Stimulated activated CD4-positive, alpha-beta T cell treated with anti-CD3 and anti-CD28 coated beads, Interleukin-1b, Interleukin-23, amount 100 ng/mL, for 1 hour (primary cell): ENCODE measurements around the gene TSC22D2.
A peak's percentile ranks its signal among the peaks of the same experiment; 100 is the strongest.

Experiments used
- DNase-seq, 2 donors: peaks; one replicate each; pipeline ENCODE4 v3.0.0-alpha.2; 2020; ENCODE audit warnings: low read depth in 2 of 2

Gene TSC22D2

DNA sequence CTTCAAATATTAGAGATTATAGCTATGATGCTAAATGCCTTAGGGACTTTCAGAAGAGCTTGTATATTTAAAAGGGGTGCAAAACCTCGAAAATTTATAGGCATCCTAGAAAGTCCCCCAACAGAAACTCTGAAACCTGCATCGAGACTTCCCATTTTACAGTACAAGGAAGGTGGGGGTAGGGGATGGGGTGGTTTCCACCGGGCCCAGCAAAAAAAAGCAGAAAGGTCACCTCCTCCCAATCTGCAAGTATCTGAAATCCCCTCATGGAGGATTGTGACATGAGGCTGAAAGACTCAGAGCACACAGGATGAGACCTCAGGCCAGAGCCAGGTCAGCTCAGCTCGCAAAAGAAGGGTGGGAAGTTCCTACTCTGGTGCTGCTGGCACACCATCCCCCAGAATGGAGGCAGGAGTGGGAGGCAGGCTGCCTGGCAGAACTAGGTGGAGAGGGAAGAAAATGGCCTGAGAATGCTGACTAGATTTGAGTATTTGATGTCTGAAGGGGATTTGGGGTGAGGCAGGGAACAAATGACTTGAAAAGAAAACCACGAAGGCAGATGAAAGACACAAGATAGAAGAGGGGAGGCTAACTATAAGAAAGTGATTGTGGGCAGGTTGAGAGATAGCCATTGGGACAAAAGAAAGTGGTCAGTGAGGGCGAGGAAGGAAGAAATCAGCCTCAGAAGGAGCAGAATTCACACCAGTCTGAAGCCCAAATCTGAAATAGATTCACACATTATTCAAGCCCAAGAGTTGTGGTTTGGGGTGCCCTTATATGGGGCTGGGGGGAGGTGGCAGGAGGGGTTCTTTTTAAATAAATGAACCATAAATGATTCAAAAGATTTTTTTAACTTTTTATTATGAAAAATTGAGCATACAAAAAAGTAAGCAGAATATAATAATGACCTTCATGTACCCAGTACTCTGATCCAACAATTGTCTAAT, 22.5 kb upstream of the TSC22D2 start:
- no peak for DNase-seq

DNA sequence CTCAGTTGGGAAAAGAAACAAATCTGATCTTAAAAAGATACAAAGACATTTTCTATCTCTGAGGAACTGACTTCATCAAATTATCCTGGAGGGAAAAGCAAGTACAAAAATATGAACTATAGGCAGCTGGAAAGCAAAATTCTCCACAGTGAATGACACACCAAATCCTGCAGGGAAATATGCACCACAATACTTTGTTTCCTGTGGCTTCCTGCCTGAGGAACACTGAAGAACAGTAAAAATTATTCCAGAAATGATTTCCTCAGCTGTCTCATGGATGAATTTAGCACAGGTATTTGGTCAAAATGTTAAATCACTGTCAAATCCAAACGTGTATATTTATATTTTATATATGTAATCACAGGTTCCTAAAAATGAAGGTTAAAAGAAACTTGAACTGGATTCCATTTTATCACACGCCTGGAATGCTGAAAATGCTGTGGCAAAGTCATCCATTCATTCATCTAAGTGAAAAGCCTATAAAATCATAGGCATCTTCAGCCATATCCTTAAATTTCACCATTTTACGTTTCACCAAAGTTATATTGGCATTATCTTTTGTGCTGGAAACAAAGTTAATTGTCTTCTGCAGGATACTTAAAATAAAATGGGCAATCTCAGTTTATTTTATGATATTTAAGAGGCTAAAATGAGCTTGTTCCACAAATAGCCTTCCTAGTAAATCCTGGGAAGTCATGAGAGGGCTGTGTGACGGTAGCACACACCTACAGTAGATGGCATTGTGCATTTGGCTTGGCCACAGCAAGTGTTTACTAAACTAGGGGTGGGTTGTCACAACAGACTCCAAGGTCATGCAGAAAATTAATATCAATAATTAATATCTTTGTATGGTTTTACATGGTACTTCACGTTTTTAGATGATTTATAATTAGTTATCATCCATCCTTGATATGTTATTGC, 19.3 kb upstream of the TSC22D2 start:
- no peak for DNase-seq

DNA sequence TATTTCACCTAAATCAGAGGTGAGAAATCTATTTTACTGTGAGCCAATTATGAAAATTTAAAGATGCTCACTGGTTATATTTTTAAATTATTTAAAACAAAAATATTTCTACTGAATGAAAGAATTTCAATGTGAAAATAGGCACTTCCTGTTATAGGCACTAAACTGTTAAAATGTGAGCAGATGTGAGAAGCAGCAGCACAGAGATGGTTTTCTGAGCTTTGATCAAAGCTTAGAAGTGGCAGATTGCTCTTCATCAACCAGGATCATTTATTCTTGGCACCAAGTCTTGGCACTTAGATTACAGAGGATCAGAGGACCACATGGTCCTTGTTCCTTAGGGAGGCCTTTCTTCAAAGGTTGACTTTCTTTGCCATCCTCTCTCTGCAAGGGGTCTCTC, 18.0 kb upstream of the TSC22D2 start:
- DNase-seq: no peak

GRCh38 chr3:150391161-150391560, 16.9 kb upstream of the TSC22D2 start:
- DNase-seq: no peak

DNA sequence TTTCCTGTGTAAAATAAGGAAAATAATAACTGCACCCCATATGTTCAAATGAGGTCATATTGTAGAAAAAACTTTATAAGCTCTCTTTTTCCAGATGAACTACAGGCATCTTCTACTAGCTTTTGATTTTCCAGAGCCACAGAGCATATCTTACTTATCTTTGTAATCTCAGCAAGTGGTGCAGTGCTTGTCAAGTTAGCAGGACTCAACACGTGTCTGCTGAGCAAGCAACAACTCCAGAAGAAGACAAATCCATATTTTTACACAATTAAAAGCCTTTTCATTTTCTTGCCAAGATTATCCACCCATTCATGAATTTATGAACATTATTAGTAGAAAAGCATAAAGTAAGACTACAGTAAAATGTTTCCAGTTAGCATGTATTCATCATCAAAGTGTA, 14.4 kb upstream of the TSC22D2 start:
- DNase-seq: no peak

- DNase-seq: no peak
Measured at GRCh38 chr3:150394606-150395005, 13.5 kb upstream of the TSC22D2 start.

GRCh38 chr3:150396491-150396890, 11.6 kb upstream of the TSC22D2 start:
- DNase-seq: no peak

DNA sequence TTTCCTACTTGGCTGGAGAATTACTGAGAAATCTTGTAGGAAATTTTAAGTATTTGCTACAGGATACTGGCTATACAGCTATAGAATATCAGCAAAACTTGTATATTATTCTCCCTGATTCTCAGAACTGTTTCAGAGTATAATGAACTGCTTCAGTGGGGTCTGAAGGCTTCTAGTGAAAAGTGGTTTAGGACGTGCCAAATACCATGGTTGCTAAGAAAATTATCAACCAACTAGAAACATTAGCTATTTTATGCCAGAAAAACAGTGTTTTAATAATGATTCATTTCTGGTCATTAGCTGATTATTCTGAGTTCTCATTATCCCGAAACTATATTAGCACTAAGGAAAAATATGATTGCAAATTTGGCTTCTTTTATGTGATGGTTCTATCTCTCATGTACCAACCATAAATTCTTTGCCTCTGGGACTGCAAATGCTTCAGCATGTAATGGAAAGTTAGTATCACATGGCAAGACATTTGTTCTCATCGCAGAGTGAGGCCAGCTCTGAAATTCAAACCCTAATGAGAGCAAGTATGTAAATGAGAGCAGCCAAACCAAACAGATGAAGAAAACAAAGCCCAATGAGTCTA, 11.0 kb upstream of the TSC22D2 start:
- DNase-seq: no peak

- DNase-seq: no peak
Measured at GRCh38 chr3:150399060-150399459, 9.0 kb upstream of the TSC22D2 start.

- no peak for DNase-seq
Measured at GRCh38 chr3:150401285-150401684, 6.8 kb upstream of the TSC22D2 start.

DNA sequence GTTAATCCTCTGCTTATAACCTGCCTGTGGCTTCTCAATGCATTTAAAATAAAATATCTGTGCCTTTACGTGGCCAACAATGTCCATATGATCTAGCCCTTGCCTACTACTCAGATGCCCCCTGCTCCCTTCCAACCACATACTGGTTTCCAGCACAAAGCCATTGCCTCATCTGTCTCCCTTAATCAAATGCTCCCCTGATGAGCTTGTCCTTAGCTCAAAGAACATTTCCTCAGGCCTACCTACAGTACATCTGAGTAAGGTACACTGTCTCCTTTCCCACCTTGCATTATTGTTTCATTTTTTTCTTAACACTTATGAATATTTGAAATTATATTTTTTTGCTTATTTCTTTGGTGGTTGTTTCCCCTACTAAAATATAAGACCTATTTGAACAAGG, 5.9 kb upstream of the TSC22D2 start:
- no peak for DNase-seq

- no peak for DNase-seq
Measured at GRCh38 chr3:150404023-150404422, 4.1 kb upstream of the TSC22D2 start.

GRCh38 chr3:150407051-150407807, 869 bp upstream of the TSC22D2 start:
- DNase-seq: no peak

- DNase-seq: no peak
Measured at GRCh38 chr3:150407808-150408220, 284 bp upstream of the TSC22D2 start.

DNA sequence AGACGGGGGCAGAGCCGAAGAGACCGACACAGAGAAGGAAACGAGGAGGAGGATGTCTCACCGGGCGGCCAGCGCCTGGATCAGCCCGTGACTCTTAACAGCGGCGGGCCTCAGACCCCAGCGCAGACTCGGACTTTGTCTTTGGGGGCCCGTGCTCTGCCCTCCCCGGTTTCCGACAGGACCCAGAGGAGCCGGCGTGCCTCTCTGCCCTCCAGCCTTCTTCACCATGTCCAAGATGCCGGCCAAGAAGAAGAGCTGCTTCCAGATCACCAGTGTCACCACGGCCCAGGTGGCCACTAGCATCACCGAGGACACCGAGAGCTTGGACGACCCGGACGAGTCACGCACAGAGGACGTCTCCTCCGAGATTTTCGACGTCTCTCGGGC, 1.0 kb downstream of the TSC22D2 start:
- no peak for DNase-seq

- peak in 1 of 2 donors; percentile 33 for DNase-seq
Measured at GRCh38 chr3:150409512-150410310, 1.6 kb downstream of the TSC22D2 start.

DNA sequence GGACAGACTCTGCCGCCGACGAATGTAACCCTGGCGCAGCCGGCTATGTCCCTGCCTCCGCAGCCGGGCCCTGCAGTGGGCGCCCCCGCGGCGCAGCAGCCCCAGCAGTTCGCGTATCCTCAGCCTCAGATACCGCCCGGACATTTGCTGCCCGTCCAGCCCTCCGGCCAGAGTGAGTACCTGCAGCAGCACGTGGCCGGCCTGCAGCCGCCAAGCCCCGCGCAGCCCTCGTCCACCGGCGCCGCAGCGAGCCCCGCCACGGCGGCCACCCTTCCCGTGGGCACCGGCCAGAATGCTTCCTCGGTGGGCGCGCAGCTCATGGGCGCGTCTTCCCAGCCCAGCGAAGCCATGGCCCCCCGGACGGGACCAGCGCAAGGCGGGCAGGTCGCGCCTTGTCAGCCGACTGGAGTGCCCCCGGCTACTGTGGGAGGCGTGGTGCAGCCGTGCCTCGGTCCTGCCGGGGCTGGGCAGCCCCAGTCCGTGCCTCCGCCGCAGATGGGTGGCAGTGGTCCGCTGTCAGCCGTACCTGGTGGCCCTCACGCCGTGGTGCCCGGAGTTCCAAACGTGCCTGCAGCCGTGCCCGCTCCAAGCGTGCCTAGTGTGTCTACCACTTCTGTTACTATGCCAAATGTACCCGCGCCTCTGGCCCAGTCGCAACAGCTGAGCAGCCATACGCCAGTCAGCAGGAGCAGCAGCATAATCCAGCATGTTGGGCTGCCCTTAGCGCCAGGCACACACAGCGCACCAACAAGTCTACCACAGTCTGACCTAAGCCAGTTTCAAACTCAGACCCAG, 2.4 kb downstream of the TSC22D2 start:
- DNase-seq: no peak

- DNase-seq: no peak
Measured at GRCh38 chr3:150411106-150411460, 3.0 kb downstream of the TSC22D2 start.

- DNase-seq: no peak
Measured at GRCh38 chr3:150411546-150411945, 3.4 kb downstream of the TSC22D2 start.

GRCh38 chr3:150411976-150412375, 3.9 kb downstream of the TSC22D2 start:
- DNase-seq: no peak
